AG10803 (cell line): ENCODE results near the gene CADM4.

ENCODE experiments used
- DNase-seq: peaks from one replicate; pipeline ENCODE4 v3.0.0; 2010; ENCODE audit warnings: low read depth
- H3K4me3 ChIP-seq: 2 replicates; pipeline ENCODE4 v1.5.1; 2011; ENCODE audit warnings: mild to moderate bottlenecking, low read length, control low read depth
- CTCF ChIP-seq: conservative IDR thresholded peaks from 2 replicates; pipeline ENCODE4 v1.5.1; 2011; ENCODE audit warnings: mild to moderate bottlenecking, low read length, control low read depth, inconsistent platforms

CADM4 gene

GRCh38 chr19:43575955-43576878 is 63.4 kb downstream of the CADM4 start:
- no peak for TF ChIP-seq CTCF
- peak overlapping the region; percentile 60 for H3K4me3 ChIP-seq
- DNase-seq, result no peak

- no peak for TF ChIP-seq CTCF
- peak within 1 kb of the TSS; percentile 94 for H3K4me3 ChIP-seq
- peak; percentile 97 for DNase-seq
These were observed 64.3 kb downstream of the CADM4 start, which contains the start of the genes PINLYP and XRCC1 for GRCh38 chr19:43575156-43575950. TSS of gene PINLYP (plus strand) at chr19:43575801. CDS start at chr19:43577192, 1,391 bp downstream. TSS of gene XRCC1 (minus strand) at chr19:43575527. CDS start at chr19:43575458, 69 bp downstream.

GRCh38 chr19:43574424-43575155 is 65.1 kb downstream of the CADM4 start:
- no peak for DNase-seq
- TF ChIP-seq CTCF, result no peak
- H3K4me3 ChIP-seq, result peak overlapping the region; percentile 94
